Globus pallidus (tissue), 1 donor: Measurements from ENCODE around the gene DEK.
"Not testable (repeated sequence)": the region's sequence is repeated elsewhere in the genome, so short reads cannot be mapped to it uniquely, and the experiment has no call there.

Source experiments
- DNase-seq: peaks from one replicate; pipeline ENCODE4 v3.0.0-alpha.2; 2015; ENCODE audit warnings: low spot score

Gene DEK

GRCh38 chr6:18204691-18205090 is 59.6 kb downstream of the DEK start:
- DNase-seq: no peak

- DNase-seq: no peak
Measured at GRCh38 chr6:18203786-18204185, 60.5 kb downstream of the DEK start.

- no peak for DNase-seq
Measured at GRCh38 chr6:18192026-18192425, 72.3 kb downstream of the DEK start.

GRCh38 chr6:18189196-18189595 is 75.1 kb downstream of the DEK start:
- no peak for DNase-seq

GRCh38 chr6:18187701-18188100 is 76.6 kb downstream of the DEK start:
- no peak for DNase-seq

GRCh38 chr6:18186540-18187250 is 77.6 kb downstream of the DEK start:
- DNase-seq: no peak

- no peak for DNase-seq
Measured at GRCh38 chr6:18186033-18186432, 78.3 kb downstream of the DEK start.

- DNase-seq: no peak
Measured at GRCh38 chr6:18185624-18186023, 78.7 kb downstream of the DEK start.

GRCh38 chr6:18183766-18184165 is 80.6 kb downstream of the DEK start:
- no peak for DNase-seq

GRCh38 chr6:18182568-18182967 is 81.8 kb downstream of the DEK start:
- DNase-seq: no peak

GRCh38 chr6:18179770-18180356 is 84.5 kb downstream of the DEK start:
- peak; percentile 44 for DNase-seq

- DNase-seq: no peak
Measured at GRCh38 chr6:18178960-18179615, 85.2 kb downstream of the DEK start.

GRCh38 chr6:18177286-18177965 is 86.9 kb downstream of the DEK start:
- DNase-seq: no peak

- not testable (repeated sequence) for DNase-seq
Measured at GRCh38 chr6:18176198-18176597, 88.1 kb downstream of the DEK start.
